DOHH2 (cell line): Measurements from ENCODE around the gene RELN.

Experiments
- H3F3A ChIP-seq: fragments of 200-600 bp; sonication (generic), shearing (Covaris generic); 2 replicates; pipeline ENCODE4 v1.6.0; 2016; ENCODE audit warnings: antibody characterized with exemption, mild to moderate bottlenecking; ENCODE audit not compliant: control insufficient read depth, insufficient read depth
- H3K27ac ChIP-seq: fragments of 200-600 bp; sonication (generic); 2 replicates; pipeline ENCODE4 v1.5.1; 2014; ENCODE audit warnings: low read depth, mild to moderate bottlenecking, low read length, moderate library complexity
- H3K27me3 ChIP-seq: fragments of 200-600 bp; sonication (generic); 2 replicates; pipeline ENCODE4 v1.6.1; 2014; ENCODE audit warnings: mild to moderate bottlenecking, low read length, mixed read lengths; ENCODE audit not compliant: control insufficient read depth
- H3K36me3 ChIP-seq: fragments of 200-600 bp; sonication (generic); 2 replicates; pipeline ENCODE4 v1.6.1; 2014; ENCODE audit warnings: mild to moderate bottlenecking, low read length, moderate library complexity, mixed read lengths; ENCODE audit not compliant: control insufficient read depth
- H3K4me1 ChIP-seq: fragments of 200-600 bp; sonication (generic); 2 replicates; pipeline ENCODE4 v1.6.1; 2014; ENCODE audit warnings: mild to moderate bottlenecking, low read length, mixed read lengths; ENCODE audit not compliant: control insufficient read depth
- H3K4me2 ChIP-seq: fragments of 200-600 bp; sonication (generic); 2 replicates; pipeline ENCODE4 v1.6.0; 2014; ENCODE audit warnings: mild to moderate bottlenecking, low read length, moderate library complexity
- H3K4me3 ChIP-seq: fragments of 200-600 bp; sonication (generic); 2 replicates; pipeline ENCODE4 v1.5.1; 2014; ENCODE audit warnings: mild to moderate bottlenecking, low read length, mixed read lengths
- H3K79me2 ChIP-seq: fragments of 200-600 bp; sonication (generic); 2 replicates; pipeline ENCODE4 v1.6.1; 2014; ENCODE audit warnings: mild to moderate bottlenecking, low read length, mixed read lengths; ENCODE audit not compliant: control insufficient read depth
- H3K9me2 ChIP-seq: fragments of 200-600 bp; sonication (generic); replicated peaks from 2 replicates; pipeline ENCODE4 v1.6.1; 2014; ENCODE audit warnings: mild to moderate bottlenecking, low read length, mixed read lengths; ENCODE audit not compliant: control insufficient read depth
- H3K9me3 ChIP-seq: fragments of 200-600 bp; sonication (generic); 2 replicates; pipeline ENCODE4 v1.6.1; 2014; ENCODE audit warnings: antibody characterized with exemption, low read length, mixed read lengths; ENCODE audit not compliant: control insufficient read depth, insufficient read depth
- H4K20me1 ChIP-seq: fragments of 200-600 bp; sonication (generic); 2 replicates; pipeline ENCODE4 v1.6.0; 2014; ENCODE audit warnings: low read depth, mild to moderate bottlenecking, antibody characterized with exemption, low read length, moderate library complexity; ENCODE audit not compliant: control insufficient read depth, insufficient read depth
- EZH2phosphoT487 ChIP-seq: fragments of 200-600 bp; sonication (generic); IDR thresholded peaks from 2 replicates; pipeline ENCODE4 v1.6.1; 2017; ENCODE audit warnings: borderline replicate concordance, mild to moderate bottlenecking, antibody characterized with exemption, low read length, moderate library complexity, mixed read lengths
- TF ChIP-seq, protein P1 (sequence below): fragments of 200-600 bp; sonication (generic); IDR thresholded peaks from one replicate; pipeline ENCODE4 v1.5.1; 2014; ENCODE audit warnings: antibody characterized with exemption, mild to moderate bottlenecking, low read depth, low read length; ENCODE audit not compliant: poor library complexity, severe bottlenecking

RELN gene

GRCh38 chr7:103795787-103796186 lies 193.7 kb downstream of the RELN start:
- no peaks in the 10 kb centered on the region for H3K36me3 ChIP-seq
- H3K4me2 ChIP-seq = no peak overlapping the region
- no peak overlapping the region for H3K4me3 ChIP-seq
- H3K9me2 ChIP-seq = no peaks in the 10 kb centered on the region
- no peaks in the 10 kb centered on the region for H3K79me2 ChIP-seq
- no peaks in the 10 kb centered on the region for H3K27me3 ChIP-seq
- H3F3A ChIP-seq = no peaks in the 10 kb centered on the region
- TF ChIP-seq EZH2phosphoT487 = no peak
- TF ChIP-seq, protein P1, sequence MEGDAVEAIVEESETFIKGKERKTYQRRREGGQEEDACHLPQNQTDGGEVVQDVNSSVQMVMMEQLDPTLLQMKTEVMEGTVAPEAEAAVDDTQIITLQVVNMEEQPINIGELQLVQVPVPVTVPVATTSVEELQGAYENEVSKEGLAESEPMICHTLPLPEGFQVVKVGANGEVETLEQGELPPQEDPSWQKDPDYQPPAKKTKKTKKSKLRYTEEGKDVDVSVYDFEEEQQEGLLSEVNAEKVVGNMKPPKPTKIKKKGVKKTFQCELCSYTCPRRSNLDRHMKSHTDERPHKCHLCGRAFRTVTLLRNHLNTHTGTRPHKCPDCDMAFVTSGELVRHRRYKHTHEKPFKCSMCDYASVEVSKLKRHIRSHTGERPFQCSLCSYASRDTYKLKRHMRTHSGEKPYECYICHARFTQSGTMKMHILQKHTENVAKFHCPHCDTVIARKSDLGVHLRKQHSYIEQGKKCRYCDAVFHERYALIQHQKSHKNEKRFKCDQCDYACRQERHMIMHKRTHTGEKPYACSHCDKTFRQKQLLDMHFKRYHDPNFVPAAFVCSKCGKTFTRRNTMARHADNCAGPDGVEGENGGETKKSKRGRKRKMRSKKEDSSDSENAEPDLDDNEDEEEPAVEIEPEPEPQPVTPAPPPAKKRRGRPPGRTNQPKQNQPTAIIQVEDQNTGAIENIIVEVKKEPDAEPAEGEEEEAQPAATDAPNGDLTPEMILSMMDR = no peak
- H3K27ac ChIP-seq = no peak overlapping the region
- no peaks in the 10 kb centered on the region for H3K4me1 ChIP-seq
- H4K20me1 ChIP-seq = no peaks in the 10 kb centered on the region
- H3K9me3 ChIP-seq = peaks cover 3% of the 10 kb centered on the region; the same call in 1 of the 2 replicates

DNA sequence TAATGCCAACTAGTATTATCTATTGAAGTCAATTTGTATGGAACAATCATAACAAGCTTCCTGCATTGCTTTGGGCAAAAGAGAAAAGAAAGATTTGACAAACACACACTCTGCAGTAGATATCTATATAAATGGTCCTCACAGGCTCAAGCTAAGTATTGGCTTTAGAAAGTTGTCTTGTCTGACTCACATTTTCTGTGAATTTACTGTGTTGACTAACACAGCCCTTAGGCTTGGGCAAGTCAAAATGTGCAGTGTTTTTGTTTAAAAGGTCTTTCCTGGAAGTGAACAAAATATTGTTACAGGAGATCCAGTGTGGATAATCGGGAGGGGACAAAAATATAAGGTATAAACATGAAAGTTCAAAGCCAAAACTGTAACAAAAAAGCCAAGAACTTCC lies 194.4 kb downstream of the RELN start:
- Histone ChIP-seq H3K9me3 (peaks cover 3% of the 10 kb centered on the region; the same call in 1 of the 2 replicates), H3K9me2 (no peaks in the 10 kb centered on the region), H4K20me1 (no peaks in the 10 kb centered on the region), H3K27me3 (no peaks in the 10 kb centered on the region), H3K36me3 (no peaks in the 10 kb centered on the region), H3K4me2 (no peak overlapping the region), H3K4me1 (no peaks in the 10 kb centered on the region), H3K4me3 (no peak overlapping the region), H3K79me2 (no peaks in the 10 kb centered on the region), H3F3A (no peaks in the 10 kb centered on the region), H3K27ac (no peak overlapping the region)
- TF ChIP-seq, protein P1 = no peak
- no peak for TF ChIP-seq EZH2phosphoT487

- Histone ChIP-seq H4K20me1 (no peaks in the 10 kb centered on the region), H3K4me1 (no peaks in the 10 kb centered on the region), H3K27me3 (no peaks in the 10 kb centered on the region), H3F3A (no peaks in the 10 kb centered on the region), H3K79me2 (no peaks in the 10 kb centered on the region), H3K9me2 (no peaks in the 10 kb centered on the region), H3K36me3 (no peaks in the 10 kb centered on the region), H3K27ac (no peak overlapping the region), H3K4me2 (no peak overlapping the region), H3K9me3 (peaks cover 3% of the 10 kb centered on the region; the same call in 1 of the 2 replicates), H3K4me3 (no peak overlapping the region)
- no peak for TF ChIP-seq EZH2phosphoT487
- TF ChIP-seq, protein P1 = no peak
These were observed 195.0 kb downstream of the RELN start for GRCh38 chr7:103794424-103794823.

DNA sequence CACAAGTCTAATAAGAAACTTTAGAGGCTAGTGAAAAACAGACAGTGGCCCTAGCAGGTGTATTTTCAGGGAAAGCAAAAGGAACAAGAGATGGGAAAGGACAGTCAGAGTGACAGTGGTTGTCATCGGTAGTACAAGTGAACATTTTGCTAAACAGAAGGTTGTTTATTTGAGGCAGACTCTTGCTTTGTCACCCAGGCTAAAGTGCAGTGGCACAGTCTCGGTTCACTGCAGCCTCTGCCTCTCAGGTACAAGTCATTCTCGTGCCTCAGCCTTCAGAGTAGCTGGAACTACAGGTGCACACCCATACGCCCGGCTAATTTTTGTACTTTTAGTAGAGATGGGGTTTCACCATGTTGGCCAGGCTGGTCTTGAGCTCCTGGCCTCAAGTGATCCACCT lies 195.8 kb downstream of the RELN start:
- H3K9me3 ChIP-seq = peaks cover 3% of the 10 kb centered on the region; the same call in 1 of the 2 replicates
- no peaks in the 10 kb centered on the region for H3K27me3 ChIP-seq
- no peak overlapping the region for H3K27ac ChIP-seq
- H4K20me1 ChIP-seq = no peaks in the 10 kb centered on the region
- H3F3A ChIP-seq = no peaks in the 10 kb centered on the region
- TF ChIP-seq, protein P1 = no peak
- TF ChIP-seq EZH2phosphoT487 = no peak
- H3K4me3 ChIP-seq = no peak overlapping the region
- H3K4me1 ChIP-seq = no peaks in the 10 kb centered on the region
- no peaks in the 10 kb centered on the region for H3K9me2 ChIP-seq
- no peaks in the 10 kb centered on the region for H3K36me3 ChIP-seq
- no peaks in the 10 kb centered on the region for H3K79me2 ChIP-seq
- H3K4me2 ChIP-seq = no peak overlapping the region
